Stimulated activated CD4-positive, alpha-beta T cell treated with anti-CD3 and anti-CD28 coated beads, Interleukin-1b, Interleukin-23, amount 100 ng/mL, for 4 hours (primary cell): Measurements from ENCODE around the gene ST3GAL3.
A peak's percentile ranks its signal among the peaks of the same experiment; 100 is the strongest.
"Not testable (repeated sequence)": the region's sequence is repeated elsewhere in the genome, so short reads cannot be mapped to it uniquely, and the experiment has no call there.

ENCODE experiments used
- DNase-seq, 2 donors: peaks; one replicate each; pipeline ENCODE4 v3.0.0-alpha.2; 2020; ENCODE audit warnings: low read depth in 2 of 2

ST3GAL3 gene

GRCh38 chr1:43703836-43704235 is 3.5 kb upstream of the ST3GAL3 start:
- DNase-seq = no peak

- DNase-seq = no peak
These were observed 2.5 kb upstream of the ST3GAL3 start for GRCh38 chr1:43704838-43705237.

GRCh38 chr1:43705334-43705733 is 2.0 kb upstream of the ST3GAL3 start:
- no peak for DNase-seq

- no peak for DNase-seq
These were observed 1.2 kb upstream of the ST3GAL3 start for GRCh38 chr1:43705982-43706597.

GRCh38 chr1:43706598-43707189 is 642 bp upstream of the ST3GAL3 start:
- DNase-seq = peak; percentile 15 to 17

GRCh38 chr1:43708002-43708410 is 670 bp downstream of the ST3GAL3 start:
- DNase-seq = no peak

GRCh38 chr1:43711049-43711448 is 3.7 kb downstream of the ST3GAL3 start:
- no peak for DNase-seq

GRCh38 chr1:43711524-43712386 is 4.4 kb downstream of the ST3GAL3 start:
- DNase-seq = no peak

GRCh38 chr1:43716559-43717281 is 9.4 kb downstream of the ST3GAL3 start:
- no peak for DNase-seq

- DNase-seq = no peak
These were observed 11.7 kb downstream of the ST3GAL3 start for GRCh38 chr1:43719063-43719462.

GRCh38 chr1:43719670-43720419 is 12.5 kb downstream of the ST3GAL3 start:
- DNase-seq = not testable (repeated sequence)

- no peak for DNase-seq
These were observed 15.5 kb downstream of the ST3GAL3 start for GRCh38 chr1:43722810-43723209.

- DNase-seq = no peak
These were observed 22.6 kb downstream of the ST3GAL3 start for GRCh38 chr1:43729816-43730463.

- no peak for DNase-seq
These were observed 24.7 kb downstream of the ST3GAL3 start for GRCh38 chr1:43731867-43732531.

- no peak for DNase-seq
These were observed 29.5 kb downstream of the ST3GAL3 start for GRCh38 chr1:43736819-43737218.

GRCh38 chr1:43742026-43742425 is 34.7 kb downstream of the ST3GAL3 start:
- DNase-seq = no peak

- no peak for DNase-seq
These were observed 35.9 kb downstream of the ST3GAL3 start for GRCh38 chr1:43743206-43743605.

- DNase-seq = no peak
These were observed 40.4 kb downstream of the ST3GAL3 start for GRCh38 chr1:43747736-43748135.

GRCh38 chr1:43750083-43750482 is 42.7 kb downstream of the ST3GAL3 start:
- no peak for DNase-seq

- no peak for DNase-seq
These were observed 46.1 kb downstream of the ST3GAL3 start for GRCh38 chr1:43753422-43753821.
